Activated CD8-positive, alpha-beta memory T cell treated with anti-CD3 and anti-CD28 coated beads for 36 hours (primary cell): ENCODE results near the gene LCOR. TPM values are rescaled to one million over a fixed set of nuclear protein-coding genes. Genes with fewer than 3 reads are reported as not detected.

Source experiments
- CTCF ChIA-PET: fragments of 350-600 bp; sonication (Branson Sonifier 250); formaldehyde crosslinking; loops from one replicate; lab custom pipeline; 2021; ENCODE audit warnings: antibody characterized with exemption; lab: Charles Lee
- POLR2A ChIA-PET: fragments of 350-600 bp; sonication (Branson Sonifier 250); formaldehyde crosslinking; loops from one replicate; lab custom pipeline; 2021; ENCODE audit warnings: antibody characterized with exemption; lab: Charles Lee
- total RNA-seq, 2 experiments: library from RNA; stranded (reverse); gene quantifications; one replicate each; pipeline ENCODE4 v1.2.3, GENCODE V29; 2021

The LCOR gene
- total RNA-seq, 2 experiments from 2014 or later, result 24.9 to 29.2 TPM

- POLR2A ChIA-PET, result no interaction called here
Measured at GRCh38 chr10:96996275-96996965, 164.3 kb downstream of the LCOR start.

GRCh38 chr10:96998329-96998888, 166.3 kb downstream of the LCOR start:
- ChIA-PET CTCF (no interaction called here), POLR2A (no interaction called here)

More at GRCh38 chr10:96996275-96996965, 164.3 kb downstream of the LCOR start:
- CTCF ChIA-PET, result interaction anchor here (1.8 kb wide), 1 partner anchor 29 kb away, joined by 5 read pairs; no protein-coding TSS in a partner anchor

GRCh38 chr10:96999337-96999736, 167.2 kb downstream of the LCOR start:
- ChIA-PET CTCF (no interaction called here), POLR2A (no interaction called here)

DNA sequence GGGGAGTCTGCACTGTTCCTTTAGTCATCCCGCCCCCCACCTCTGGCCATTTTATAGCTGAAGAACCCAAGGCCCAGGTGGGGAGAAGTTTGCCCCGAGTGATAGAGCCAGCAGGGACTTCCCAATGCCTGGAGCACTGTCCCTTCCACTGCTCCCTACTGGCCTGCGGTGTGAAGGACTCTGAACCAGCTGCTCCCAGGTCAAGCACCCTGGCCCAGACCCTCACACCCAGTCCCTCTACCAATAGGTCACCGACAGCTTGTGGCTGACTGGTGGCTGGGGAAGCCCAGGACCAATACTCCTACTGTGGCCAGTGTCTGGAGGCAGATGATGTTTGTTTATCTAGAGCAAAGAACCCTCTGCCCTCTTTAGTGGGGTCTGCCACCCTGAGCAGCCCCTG, 167.9 kb downstream of the LCOR start:
- ChIA-PET POLR2A (interaction anchor here (0.6 kb wide), 1 partner anchor 30 kb away, joined by 4 read pairs; no protein-coding TSS in a partner anchor), CTCF (interaction anchor here (1.1 kb wide), 1 partner anchor 25 kb away, joined by 3 read pairs; no protein-coding TSS in a partner anchor)

DNA sequence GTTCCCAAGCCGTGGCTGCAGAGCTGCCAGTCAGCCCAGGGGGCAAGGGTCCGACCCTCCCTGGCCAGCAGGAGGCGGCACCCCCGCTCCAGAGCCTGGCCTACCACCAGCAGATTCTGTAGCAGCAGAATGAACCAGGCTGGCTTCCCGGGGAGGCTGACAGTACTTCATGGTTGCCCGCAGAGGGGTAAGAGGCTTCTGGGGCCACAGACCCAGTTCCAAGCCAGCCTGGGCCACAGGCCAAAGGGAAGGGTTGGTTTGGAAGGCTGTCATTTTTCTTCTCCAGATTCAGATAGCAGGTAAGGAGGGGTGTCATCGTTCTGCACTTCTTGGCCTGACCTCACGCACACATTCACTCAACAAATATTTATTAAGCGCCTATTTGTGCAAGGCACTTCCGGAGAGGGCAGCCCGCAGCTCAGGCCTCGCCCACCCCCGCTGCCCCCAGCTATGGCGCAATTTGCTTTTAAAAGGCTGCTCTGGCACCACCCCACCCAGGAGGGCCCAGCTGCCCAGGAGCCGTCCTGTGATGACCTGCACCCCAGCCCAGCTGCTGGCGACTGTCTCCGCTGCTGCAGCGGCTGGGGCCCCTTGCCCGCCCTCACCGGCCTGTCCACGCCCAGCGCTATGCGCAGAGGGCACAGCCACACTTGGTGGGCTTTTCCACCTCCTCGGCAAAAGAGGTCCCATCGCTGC, 168.5 kb downstream of the LCOR start:
- CTCF ChIA-PET, result interaction anchor here (1.1 kb wide), 1 partner anchor 25 kb away, joined by 3 read pairs; no protein-coding TSS in a partner anchor

GRCh38 chr10:97001183-97001991, 169.3 kb downstream of the LCOR start:
- ChIA-PET POLR2A (no interaction called here), CTCF (no interaction called here)

More for the DNA sequence above, 168.5 kb downstream of the LCOR start:
- POLR2A ChIA-PET, result interaction anchor here (0.6 kb wide), 1 partner anchor 31 kb away, joined by 4 read pairs; no protein-coding TSS in a partner anchor

- ChIA-PET POLR2A (no interaction called here), CTCF (interaction anchor here (1.0 kb wide), 1 partner anchor 36 kb away, joined by 3 read pairs; no protein-coding TSS in a partner anchor)
Measured at GRCh38 chr10:97002670-97003069, 170.6 kb downstream of the LCOR start.

DNA sequence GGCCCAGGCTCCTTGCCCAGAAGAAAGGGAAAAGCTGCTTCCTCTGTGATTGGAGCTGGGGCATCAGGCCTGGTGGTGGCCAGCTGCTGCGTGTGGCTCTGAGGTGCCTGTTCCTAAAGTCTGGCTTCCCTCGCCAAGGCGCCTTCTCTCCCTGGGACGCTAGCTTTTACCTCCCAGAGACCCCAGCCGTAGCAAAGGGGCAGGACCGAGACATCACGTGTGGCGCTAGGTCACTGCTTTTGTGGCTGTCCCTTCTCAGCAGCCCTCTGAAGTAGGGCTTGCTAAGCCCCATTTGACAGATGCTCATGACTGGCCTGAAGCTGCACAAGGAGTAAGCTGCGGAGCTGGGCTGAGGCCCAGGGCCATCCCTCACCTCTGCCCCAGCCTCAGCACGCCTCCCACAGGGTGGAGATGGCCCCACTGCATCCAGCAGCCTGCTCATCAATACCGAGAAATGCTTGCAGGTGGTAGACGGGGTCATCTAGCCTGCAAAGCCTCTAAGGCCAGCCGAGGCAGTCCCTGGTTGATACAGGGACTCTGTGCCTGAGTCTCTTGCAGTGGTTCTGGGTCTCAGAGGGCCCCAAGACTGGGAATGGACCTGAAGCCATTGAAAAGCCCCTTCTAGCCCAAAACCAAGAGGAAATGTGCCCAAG, 171.2 kb downstream of the LCOR start:
- ChIA-PET CTCF (interaction anchor here (0.8 to 1.0 kb wide), 2 partner anchors 9 to 35 kb away, joined by 3 to 4 read pairs; no protein-coding TSS in a partner anchor), POLR2A (no interaction called here)

DNA sequence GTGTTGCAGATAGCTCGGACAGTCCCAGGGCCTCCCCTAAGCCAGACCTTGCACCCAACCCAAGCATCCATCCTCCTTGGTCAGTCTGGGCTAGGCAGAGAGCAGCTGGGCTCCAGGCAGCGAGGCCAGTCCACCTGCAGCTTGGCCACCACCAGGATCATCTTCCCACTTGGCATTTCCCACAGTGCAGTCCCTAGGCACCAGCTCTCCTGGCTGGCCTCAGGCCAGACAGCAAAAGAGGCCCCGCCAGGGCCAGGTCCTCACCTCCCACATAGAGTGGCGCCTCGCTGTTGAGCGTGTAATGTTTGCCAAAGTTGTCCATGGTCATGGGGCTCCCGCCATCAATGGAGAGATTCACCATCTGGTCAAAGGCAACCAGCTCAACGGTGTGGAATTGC, 171.7 kb downstream of the LCOR start:
- ChIA-PET POLR2A (no interaction called here), CTCF (interaction anchor here (0.8 kb wide), 1 partner anchor 8 kb away, joined by 4 read pairs; no protein-coding TSS in a partner anchor)

- CTCF ChIA-PET, result no interaction called here
- POLR2A ChIA-PET, result no interaction called here
Measured at GRCh38 chr10:97004591-97004990, 172.5 kb downstream of the LCOR start.

GRCh38 chr10:97005349-97005748, 173.3 kb downstream of the LCOR start:
- ChIA-PET POLR2A (no interaction called here), CTCF (no interaction called here)

DNA sequence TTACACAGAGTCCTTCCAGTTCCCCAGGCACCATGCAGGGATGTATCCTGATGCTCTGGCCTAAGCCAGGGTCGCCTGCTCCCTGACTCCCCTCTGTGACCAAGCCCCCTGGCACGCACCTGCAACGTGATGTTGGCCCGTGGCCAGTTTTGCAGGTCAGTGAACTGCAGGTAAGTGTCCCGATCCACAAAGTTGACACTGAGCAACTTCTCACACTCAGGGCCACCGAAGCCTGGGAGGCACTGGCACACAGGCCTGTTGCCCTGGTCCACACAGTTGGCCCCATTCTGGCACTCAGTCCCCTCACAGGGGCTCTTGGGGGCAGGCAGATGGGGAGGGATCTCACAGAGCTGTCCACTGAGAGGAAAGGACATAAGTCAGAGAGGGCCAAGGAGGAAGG, 174.3 kb downstream of the LCOR start:
- ChIA-PET CTCF (no interaction called here), POLR2A (no interaction called here)

GRCh38 chr10:97007417-97007816, 175.3 kb downstream of the LCOR start:
- POLR2A ChIA-PET, result no interaction called here
- CTCF ChIA-PET, result no interaction called here

DNA sequence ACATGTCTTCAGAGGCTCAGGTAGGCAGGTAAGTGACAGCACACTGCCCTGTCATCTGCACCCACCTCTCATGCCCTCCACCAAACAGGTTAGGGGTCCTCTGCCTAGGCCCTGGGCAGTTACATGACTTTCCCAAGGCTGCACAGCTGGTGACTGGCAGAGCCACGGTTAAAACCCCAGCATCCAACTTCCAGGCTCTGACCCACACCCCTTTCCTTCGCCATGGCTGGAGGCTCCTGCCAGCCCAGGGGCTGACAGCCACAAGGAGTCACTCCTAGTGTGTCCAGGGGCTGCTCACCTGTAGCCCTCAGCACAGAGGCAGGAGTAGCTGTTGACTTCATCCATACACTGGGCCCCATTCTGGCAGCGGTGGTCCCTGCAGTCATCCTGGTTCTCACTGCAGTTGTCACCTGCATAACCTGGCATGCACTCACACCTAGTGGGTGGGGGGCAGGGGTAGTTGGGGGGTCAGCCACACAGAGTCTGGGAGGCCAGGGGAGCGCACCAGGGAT, 178.7 kb downstream of the LCOR start:
- ChIA-PET CTCF (interaction anchor here (1.6 kb wide), 1 partner anchor 26 kb away, joined by 7 read pairs; no protein-coding TSS in a partner anchor), POLR2A (no interaction called here)

GRCh38 chr10:97011397-97011796, 179.3 kb downstream of the LCOR start:
- CTCF ChIA-PET, result interaction anchor here (0.7 to 2.4 kb wide), 3 partner anchors 14 to 169 kb away, joined by 4 to 9 read pairs (median 7); no protein-coding TSS in a partner anchor
- POLR2A ChIA-PET, result no interaction called here

DNA sequence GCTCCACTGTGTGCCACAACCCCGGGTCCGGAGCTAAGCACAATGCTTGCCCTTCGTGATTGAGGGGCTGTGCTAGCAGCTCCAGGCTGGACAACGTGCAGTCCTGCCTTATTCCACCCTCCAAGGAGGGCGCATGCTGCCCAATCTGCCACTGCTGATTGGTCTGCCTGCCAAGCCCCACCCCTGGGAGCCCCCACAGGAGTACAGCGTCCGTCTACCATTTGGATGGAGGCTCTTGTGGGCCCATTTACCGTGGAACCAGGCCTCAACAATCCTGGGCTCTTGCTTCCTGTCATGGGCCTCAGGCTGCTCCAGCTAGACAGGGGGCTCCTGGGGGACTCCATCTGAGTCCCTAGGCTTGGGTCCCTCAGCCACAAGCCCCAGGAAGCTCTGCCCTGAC, 180.4 kb downstream of the LCOR start:
- CTCF ChIA-PET, result interaction anchor here (1.0 to 2.4 kb wide), 3 partner anchors 9 to 25 kb away, joined by 4 to 9 read pairs (median 7); no protein-coding TSS in a partner anchor
- POLR2A ChIA-PET, result no interaction called here

- ChIA-PET CTCF (interaction anchor here (2.4 kb wide), 1 partner anchor 12 kb away, joined by 9 read pairs; no protein-coding TSS in a partner anchor), POLR2A (no interaction called here)
Measured at GRCh38 chr10:97013568-97013967, 181.5 kb downstream of the LCOR start.

DNA sequence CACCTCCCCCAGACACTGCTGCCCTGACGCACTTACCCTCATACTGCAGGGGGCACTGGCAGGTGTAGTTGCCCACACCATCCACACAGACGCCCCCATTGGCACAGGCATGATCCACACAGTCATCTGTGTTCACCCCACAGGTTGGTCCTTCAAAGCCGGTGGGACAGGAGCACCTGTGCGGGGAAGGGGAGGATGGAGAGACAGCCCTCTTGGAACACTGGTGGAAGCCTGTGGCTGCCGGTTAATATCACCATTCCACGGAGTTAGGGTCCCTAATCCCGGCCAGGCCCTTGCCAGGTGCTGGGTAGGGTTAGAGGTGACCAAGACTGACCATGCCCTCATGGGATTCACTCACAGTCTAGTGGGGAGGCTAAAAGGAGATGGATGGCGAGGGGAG, 181.9 kb downstream of the LCOR start:
- CTCF ChIA-PET, result no interaction called here
- POLR2A ChIA-PET, result no interaction called here
